Inflammatory macrophage treated with lipopolysaccharide for 4 hours (primary cell): Measurements from ENCODE around the gene SLC31A1.
A peak's percentile ranks its signal among the peaks of the same experiment; 100 is the strongest.

ENCODE experiments used
- DNase-seq: peaks from one replicate; pipeline ENCODE4 v3.0.0-alpha.2; 2020

The SLC31A1 gene

DNA sequence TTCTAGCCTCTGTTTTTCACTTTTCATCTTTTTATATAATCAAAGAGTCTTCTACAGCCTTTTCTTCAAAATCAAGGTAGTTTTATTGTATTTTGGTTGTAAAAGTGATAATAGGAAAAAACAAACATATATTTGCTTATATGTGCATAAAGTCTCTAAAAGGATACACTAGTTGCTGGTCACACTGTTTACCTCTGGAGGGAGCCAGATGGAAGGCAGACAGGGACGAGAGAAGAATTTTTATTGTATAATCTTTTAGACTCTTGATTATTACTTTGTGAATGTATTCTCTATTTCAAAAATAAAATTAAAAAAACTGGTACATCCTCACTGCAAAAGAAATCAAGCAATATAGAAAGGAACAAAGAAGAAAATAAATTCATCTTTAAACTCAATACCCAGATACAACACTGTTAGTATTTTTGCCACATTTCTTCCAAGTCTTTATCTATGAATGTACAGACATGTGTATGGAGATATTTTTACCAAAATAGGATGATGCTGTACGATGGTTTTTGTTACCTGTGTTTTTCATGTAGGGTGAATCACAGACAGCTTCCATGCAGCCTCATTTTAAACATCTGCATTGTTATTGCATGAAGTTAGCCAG is 88.0 kb downstream of the SLC31A1 start:
- DNase-seq, result peak; percentile 47

- DNase-seq, result no peak
Measured at GRCh38 chr9:113310538-113310937, 89.2 kb downstream of the SLC31A1 start.

DNA sequence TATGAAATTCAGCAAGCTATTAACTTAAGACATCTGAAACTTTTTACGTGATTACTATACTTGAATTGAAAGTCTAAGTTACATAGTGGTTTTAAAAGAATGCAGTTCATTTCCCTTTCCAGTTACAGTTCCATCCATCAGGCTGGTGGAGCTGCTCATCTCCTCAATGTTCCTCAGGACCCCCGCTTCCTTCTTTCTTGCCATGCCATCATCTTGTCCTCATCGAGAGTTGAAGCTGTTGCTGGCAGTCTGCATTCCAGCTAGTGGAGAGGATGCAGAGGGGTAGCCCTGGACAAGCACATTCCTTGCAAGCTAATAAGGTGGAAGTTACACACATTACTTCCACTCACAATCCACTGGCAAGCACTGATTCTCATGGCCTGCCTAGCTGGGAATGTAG is 90.6 kb downstream of the SLC31A1 start:
- DNase-seq, result no peak

- no peak for DNase-seq
Measured at GRCh38 chr9:113313261-113313660, 91.9 kb downstream of the SLC31A1 start.
